ENCODE data around the gene SCGB1A1.

The SCGB1A1 gene

DNA sequence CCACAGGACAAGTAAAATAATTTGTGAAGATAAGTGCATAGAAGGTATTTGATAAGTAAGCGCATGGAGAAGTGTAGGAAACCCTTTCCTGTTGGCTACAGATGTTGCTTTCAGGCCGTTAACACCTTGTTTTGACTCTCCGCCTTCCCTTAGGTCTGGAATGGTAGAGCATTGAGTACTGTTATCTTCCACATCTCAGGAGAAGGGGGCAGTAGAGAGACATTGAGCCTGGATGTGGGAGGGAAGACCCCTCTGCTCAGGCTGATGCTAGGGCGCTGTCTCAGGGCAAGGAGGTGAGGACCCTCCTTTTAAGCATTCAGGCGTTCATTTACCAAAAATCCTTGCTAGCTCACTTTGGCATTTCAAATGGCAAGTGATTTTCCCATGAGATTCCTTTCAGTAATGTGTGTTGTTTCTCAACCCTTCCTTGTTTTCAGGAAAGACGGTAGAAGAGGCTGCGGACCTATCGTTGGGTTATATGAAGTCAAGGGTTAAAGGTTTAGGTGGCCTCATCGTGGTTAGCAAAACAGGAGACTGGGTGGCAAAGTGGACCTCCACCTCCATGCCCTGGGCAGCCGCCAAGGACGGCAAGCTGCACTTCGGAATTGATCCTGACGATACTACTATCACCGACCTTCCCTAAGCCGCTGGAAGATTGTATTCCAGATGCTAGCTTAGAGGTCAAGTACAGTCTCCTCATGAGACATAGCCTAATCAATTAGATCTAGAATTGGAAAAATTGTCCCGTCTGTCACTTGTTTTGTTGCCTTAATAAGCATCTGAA lies 27.0 kb upstream of the SCGB1A1 start:
- Histone ChIP-seq H3K4me1 (ENCODE audit: insufficient read depth, low read length) (peaks cover 11% of the 10 kb centered on the region; the same call in 1 of the 2 replicates), H3K36me3 (ENCODE audit: insufficient read depth, low read length) (no peaks in the 10 kb centered on the region), H3K9ac (ENCODE audit: low read depth, low read length) (no peak overlapping the region), H3K9me3 (ENCODE audit: control insufficient read depth, insufficient read depth, low read length) (no peaks in the 10 kb centered on the region)

DNA sequence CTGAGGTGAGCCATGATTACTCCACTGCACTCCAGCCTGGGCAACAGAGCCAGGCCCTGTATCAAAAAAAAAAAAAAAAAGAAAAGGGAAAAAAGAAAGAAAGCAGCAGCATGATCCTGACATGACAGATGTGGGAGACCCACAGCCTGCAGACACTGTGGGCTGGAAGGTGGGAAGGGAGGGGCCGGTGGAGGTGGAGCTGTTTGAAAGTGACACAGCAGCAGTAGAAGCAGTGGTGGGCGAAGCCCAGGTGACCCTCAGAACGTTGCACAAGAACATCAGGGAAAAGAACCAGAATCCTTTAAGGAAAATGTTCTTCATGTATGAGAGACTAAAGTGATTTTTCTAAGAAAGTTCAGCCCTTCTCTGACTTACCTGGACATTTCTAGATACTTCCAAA lies 26.3 kb upstream of the SCGB1A1 start:
- Histone ChIP-seq H3K4me1 (ENCODE audit: insufficient read depth, low read length) (peaks cover 11% of the 10 kb centered on the region; the same call in 1 of the 2 replicates), H3K36me3 (ENCODE audit: insufficient read depth, low read length) (no peaks in the 10 kb centered on the region), H3K9me3 (ENCODE audit: control insufficient read depth, insufficient read depth, low read length) (no peaks in the 10 kb centered on the region), H3K9ac (ENCODE audit: low read depth, low read length) (no peak overlapping the region)

DNA sequence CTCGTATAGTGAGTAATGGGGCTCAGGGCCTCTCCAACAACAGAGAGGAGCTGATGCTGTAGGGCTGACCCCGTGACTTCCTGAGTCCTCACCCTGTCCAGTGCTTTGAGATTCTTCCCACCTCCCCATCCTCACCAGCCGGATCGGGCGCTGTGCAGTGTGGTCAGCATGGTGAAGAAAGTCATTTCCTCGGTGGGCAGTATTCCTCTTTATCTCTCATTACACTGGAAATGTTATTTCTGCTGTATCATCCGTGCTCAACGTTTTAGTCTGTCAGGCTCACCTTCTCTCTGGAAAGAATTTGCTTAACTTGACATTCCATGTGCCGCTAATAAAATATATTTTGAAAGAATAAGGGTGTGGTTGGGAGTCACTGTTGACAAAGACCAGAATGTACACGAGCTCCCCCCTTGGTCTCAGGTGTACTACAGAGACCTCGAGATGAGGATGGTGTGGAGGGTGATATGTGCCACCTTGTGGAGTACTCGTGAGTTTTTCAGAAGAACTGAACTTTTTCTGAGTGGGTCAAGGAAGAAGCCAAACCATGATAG lies 25.7 kb upstream of the SCGB1A1 start:
- H3K9ac ChIP-seq (ENCODE audit: low read depth, low read length), result no peak overlapping the region
- H3K36me3 ChIP-seq (ENCODE audit: insufficient read depth, low read length), result no peaks in the 10 kb centered on the region
- H3K9me3 ChIP-seq (ENCODE audit: control insufficient read depth, insufficient read depth, low read length), result no peaks in the 10 kb centered on the region

DNA sequence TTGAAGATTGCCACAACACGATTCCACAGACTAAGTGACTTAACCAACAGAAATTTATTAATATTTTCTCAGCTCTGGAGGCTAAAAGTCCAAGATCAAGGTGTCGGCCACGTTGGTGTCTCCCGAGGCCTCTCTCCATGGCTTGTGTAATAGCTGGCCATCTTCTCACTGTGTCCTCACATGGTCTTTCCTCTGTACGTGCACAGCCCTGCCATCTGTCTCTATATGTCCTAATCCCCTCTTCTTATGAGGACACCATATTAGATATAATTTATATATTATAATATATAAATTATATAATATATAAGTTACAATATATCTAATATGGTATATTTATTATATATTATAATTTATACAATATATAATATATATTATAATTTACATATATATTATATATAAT lies 25.1 kb upstream of the SCGB1A1 start:
- Histone ChIP-seq H3K9ac (ENCODE audit: low read depth, low read length) (no peak overlapping the region), H3K36me3 (ENCODE audit: insufficient read depth, low read length) (no peaks in the 10 kb centered on the region), H3K9me3 (ENCODE audit: control insufficient read depth, insufficient read depth, low read length) (no peaks in the 10 kb centered on the region), H3K4me1 (ENCODE audit: insufficient read depth, low read length) (peaks cover 17% of the 10 kb centered on the region; the same call in 1 of the 2 replicates)

More for the DNA sequence above, 25.7 kb upstream of the SCGB1A1 start:
- peaks cover 14% of the 10 kb centered on the region; the same call in 1 of the 2 replicates for H3K4me1 ChIP-seq (ENCODE audit: insufficient read depth, low read length)

DNA sequence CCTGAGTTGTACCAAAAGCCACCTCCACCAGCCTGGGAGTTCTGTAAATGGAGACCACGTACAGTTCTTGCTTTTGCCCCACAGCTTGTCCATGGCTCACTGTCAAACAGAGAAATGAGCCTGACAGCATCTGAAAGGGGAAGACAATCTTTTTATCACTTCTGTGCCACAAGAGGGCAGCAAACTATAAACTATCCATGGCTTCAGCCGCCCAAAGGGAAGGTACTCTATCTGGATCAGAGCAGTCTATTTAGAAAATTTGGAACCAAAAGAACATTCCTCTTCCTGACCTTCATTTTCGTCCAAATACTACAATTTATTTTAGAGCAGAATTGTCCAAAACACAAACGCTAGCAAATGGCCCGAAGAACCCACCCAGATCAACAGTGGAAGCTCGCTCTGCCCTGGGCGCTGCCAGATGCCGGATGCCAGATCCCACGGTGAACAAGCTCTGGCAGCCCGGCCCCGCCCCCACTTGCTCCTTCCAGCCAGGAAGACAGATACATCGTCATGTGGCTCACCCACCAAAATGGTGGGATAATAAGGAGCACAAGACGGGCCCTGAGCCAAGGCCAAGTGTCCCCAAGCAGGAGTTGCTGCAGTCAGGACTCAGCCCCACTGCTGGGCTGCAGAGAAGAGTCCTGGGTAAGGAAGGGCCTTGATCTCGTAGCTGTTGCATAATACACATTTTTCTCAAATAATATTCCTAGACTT lies 23.9 kb upstream of the SCGB1A1 start:
- H3K9me3 ChIP-seq (ENCODE audit: control insufficient read depth, insufficient read depth, low read length), result no peaks in the 10 kb centered on the region
- H3K4me1 ChIP-seq (ENCODE audit: insufficient read depth, low read length), result peaks cover 17% of the 10 kb centered on the region; the same call in 1 of the 2 replicates
- H3K36me3 ChIP-seq (ENCODE audit: insufficient read depth, low read length), result no peaks in the 10 kb centered on the region
- peak overlapping the region; percentile 4; the same call in 1 of the 2 replicates for H3K9ac ChIP-seq (ENCODE audit: low read depth, low read length)

DNA sequence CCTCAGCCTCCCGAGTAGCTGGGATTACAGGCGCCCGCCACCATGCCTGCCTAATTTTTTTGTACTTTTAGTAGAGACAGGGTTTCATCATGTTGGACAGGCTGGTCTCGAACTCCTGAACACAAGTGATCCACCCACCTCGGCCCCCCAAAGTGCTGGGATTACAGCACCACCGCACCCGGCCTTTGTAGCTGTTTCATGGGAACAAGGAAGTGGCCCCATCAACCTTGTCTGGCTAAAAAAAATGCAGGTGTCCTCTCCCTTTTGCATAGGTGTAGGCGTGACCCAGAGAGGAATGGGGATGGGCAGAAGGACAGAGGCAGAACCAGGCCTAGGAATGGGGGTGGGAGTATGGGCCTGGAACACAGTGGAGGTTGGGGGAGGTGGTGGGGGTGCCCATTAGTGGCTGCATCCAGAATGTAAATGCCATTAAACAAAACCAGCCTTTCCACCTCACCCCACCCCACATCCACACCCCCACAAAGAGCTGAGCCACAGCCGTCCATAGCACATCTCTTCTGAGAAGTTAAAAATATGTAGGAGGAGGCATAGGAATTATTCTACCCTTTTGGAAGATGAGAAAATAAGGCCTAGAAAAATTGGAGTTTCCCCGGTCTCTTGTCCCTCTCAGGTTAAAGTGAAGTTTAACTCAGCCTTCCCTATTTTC lies 22.8 kb upstream of the SCGB1A1 start:
- no peaks in the 10 kb centered on the region for H3K36me3 ChIP-seq (ENCODE audit: insufficient read depth, low read length)
- H3K9ac ChIP-seq (ENCODE audit: low read depth, low read length), result no peak overlapping the region
- peaks cover 17% of the 10 kb centered on the region; the same call in 1 of the 2 replicates for H3K4me1 ChIP-seq (ENCODE audit: insufficient read depth, low read length)
- H3K9me3 ChIP-seq (ENCODE audit: control insufficient read depth, insufficient read depth, low read length), result no peaks in the 10 kb centered on the region

DNA sequence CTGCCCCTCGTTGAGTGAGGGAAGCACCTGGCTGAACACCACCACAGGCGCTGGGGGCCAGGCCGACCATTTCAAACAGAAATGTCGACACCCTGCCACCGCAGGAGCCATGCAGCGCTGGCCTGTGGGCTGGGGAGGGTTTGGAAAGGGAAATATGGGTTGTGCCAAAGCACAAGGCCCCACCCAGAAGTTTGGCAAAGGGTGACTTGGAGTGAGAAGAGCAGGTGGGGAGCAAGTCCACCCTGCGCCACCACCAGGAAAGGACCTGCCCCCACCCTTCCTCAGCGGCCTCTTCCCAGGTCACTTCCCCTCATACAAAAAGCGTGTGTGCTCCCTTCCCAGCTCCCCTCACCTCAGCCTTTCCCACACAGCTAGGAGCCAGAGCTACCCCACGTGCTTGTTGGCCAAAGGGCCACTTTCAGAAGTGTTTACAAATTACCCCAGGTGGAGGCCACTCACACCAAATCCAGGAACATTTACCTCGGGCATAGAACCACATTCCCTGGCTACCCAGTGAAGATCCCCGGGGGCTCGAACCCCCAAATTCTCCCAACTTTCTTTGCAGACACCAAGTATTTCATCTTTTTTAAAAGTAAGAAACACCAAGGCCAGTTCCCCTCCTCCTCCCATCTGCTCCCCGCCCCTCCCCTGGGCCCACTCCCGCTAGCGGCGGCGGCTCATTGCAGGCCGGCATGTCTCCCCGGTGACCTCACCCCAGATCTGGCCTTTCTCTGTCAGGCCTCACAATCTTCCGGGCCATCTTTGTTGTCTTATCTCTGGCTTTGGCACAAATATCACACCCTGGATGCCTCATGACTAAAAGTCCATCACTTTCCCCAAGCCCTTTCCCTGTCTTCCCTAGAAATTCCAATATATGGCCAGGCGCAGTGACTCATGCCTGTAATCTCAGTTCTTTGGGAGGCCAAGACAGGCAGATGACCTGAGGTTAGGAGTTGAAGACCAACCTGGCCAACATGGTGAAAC lies 20.5 kb upstream of the SCGB1A1 start:
- peaks cover 27% of the 10 kb centered on the region; the same call in 1 of the 2 replicates for H3K4me1 ChIP-seq (ENCODE audit: insufficient read depth, low read length)
- no peaks in the 10 kb centered on the region for H3K36me3 ChIP-seq (ENCODE audit: insufficient read depth, low read length)
- H3K9ac ChIP-seq (ENCODE audit: low read depth, low read length), result no peak overlapping the region
- H3K9me3 ChIP-seq (ENCODE audit: control insufficient read depth, insufficient read depth, low read length), result no peaks in the 10 kb centered on the region

DNA sequence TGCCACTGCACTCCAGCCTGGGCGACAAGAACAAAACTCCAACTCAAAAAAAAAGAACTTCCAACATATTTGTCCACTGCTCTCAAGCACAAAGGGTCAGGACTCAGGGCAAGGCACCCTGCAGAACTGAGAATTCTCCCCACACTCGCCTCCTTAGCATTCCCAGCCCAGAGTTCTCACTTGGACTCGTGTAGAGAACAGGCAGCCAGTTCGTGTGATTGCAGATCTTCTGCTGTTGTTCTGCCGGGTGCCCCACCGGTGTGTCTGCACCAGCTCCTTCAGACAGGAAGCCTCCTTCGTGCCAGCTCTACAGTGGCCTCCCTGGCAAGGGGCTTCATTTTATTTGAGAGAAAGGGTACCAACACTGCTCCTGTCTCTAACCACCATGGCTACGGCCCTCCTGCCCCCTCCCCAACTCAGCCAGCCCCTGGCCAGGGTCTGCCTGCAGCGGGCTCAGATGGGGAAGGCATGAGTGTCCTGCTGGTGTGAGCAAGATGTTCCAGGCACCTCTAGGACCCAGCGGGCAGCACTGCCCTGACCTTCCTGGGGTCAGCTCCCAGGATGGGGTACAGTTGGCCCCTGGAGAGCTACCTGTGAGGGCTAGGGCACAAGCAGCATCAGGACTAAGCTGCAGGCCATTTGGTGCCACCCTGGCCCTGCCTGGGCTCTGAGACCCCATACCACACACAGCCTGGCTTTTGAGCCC lies 19.5 kb upstream of the SCGB1A1 start:
- H3K9ac ChIP-seq (ENCODE audit: low read depth, low read length), result no peak overlapping the region
- H3K36me3 ChIP-seq (ENCODE audit: insufficient read depth, low read length), result no peaks in the 10 kb centered on the region
- H3K4me1 ChIP-seq (ENCODE audit: insufficient read depth, low read length), result peaks cover 27% of the 10 kb centered on the region; the same call in 1 of the 2 replicates

DNA sequence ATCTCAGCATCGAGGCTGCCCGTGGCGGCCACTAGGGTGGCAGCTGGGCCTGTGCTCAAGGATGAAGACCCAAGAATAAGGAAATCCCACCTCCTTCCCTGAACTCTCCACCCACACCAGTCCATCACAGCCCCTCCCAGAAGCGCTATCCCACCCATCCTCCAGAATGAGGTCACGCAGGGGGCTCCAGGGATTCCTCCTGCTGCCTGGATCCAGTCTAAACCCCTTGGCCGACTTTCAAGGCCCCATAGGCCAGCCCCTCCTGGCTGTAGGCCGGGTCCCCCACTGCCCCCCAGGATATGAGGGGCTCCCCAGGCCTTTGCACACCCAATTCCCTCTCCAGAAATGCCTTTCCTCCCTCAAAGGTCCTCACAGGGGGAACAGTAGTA lies 19.0 kb upstream of the SCGB1A1 start:
- Histone ChIP-seq H3K36me3 (ENCODE audit: insufficient read depth, low read length) (no peaks in the 10 kb centered on the region), H3K4me1 (ENCODE audit: insufficient read depth, low read length) (peaks cover 27% of the 10 kb centered on the region; the same call in 1 of the 2 replicates), H3K9me3 (ENCODE audit: control insufficient read depth, insufficient read depth, low read length) (no peaks in the 10 kb centered on the region), H3K9ac (ENCODE audit: low read depth, low read length) (no peak overlapping the region)

More for the DNA sequence above, 19.5 kb upstream of the SCGB1A1 start:
- H3K9me3 ChIP-seq (ENCODE audit: control insufficient read depth, insufficient read depth, low read length), result no peaks in the 10 kb centered on the region

DNA sequence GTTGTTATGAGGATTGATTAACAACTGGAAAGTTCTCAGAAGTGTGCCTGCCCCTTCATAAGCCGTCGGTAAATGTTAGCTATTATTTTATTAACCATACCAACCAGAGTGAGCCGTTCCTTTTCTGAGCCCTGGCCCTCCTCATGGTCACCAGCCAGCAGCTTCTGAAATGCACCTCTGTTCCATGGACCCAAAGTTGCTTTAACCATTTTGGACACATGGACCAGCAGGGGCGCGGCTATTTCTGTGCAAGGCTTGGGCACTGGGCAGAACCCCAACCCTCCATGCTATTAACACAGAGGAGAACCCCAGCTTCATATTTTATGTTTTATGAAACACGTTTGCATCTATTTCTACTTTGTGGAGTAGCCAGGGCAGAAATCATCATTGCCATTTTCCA lies 18.6 kb upstream of the SCGB1A1 start:
- Histone ChIP-seq H3K36me3 (ENCODE audit: insufficient read depth, low read length) (no peaks in the 10 kb centered on the region), H3K9ac (ENCODE audit: low read depth, low read length) (no peak overlapping the region), H3K9me3 (ENCODE audit: control insufficient read depth, insufficient read depth, low read length) (no peaks in the 10 kb centered on the region), H3K4me1 (ENCODE audit: insufficient read depth, low read length) (peaks cover 26% of the 10 kb centered on the region; the same call in 1 of the 2 replicates)

DNA sequence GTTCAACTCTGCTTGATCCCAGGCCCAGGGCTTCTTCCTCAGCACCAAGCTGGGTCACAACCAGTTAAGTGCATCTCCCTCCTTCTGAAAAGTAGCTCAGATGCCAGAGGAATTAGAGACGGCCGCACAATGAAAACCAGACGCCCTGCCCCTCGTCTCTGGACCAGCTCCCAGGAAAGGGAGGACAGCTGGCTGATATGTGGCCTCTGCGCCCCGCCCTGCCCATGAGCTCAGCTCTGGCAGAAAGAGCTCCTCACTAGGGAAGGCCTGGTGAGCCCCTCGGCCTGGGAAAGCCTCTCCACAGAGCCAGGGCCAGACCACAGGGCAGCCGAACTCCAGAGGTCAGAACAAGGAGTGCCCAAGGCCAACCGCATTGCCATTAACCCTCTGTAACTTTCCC lies 18.1 kb upstream of the SCGB1A1 start:
- Histone ChIP-seq H3K9ac (ENCODE audit: low read depth, low read length) (no peak overlapping the region), H3K4me1 (ENCODE audit: insufficient read depth, low read length) (peaks cover 23% of the 10 kb centered on the region; the same call in 1 of the 2 replicates), H3K36me3 (ENCODE audit: insufficient read depth, low read length) (no peaks in the 10 kb centered on the region), H3K9me3 (ENCODE audit: control insufficient read depth, insufficient read depth, low read length) (no peaks in the 10 kb centered on the region)

DNA sequence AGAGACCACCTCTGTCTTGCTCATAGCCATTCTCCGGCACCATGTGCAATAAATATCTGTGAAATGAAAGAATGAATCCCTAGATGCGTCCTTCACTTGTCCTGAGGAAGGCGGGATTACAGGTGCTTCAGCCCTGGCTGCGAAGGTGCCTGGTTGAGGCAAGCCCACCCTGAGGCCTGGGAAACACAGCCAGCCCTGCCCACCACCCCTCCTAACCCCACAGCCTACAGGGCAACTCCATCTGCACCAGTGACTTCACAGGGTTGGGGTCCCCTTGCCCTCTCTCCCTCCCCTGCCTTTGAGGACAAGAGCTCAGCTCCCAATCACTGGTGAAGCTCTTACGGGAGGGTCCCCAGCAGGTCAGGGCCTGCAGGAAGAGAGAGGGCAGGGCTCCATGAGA lies 17.5 kb upstream of the SCGB1A1 start:
- H3K9ac ChIP-seq (ENCODE audit: low read depth, low read length), result no peak overlapping the region
- peaks cover 18% of the 10 kb centered on the region; the same call in 1 of the 2 replicates for H3K4me1 ChIP-seq (ENCODE audit: insufficient read depth, low read length)
- no peaks in the 10 kb centered on the region for H3K9me3 ChIP-seq (ENCODE audit: control insufficient read depth, insufficient read depth, low read length)
- no peaks in the 10 kb centered on the region for H3K36me3 ChIP-seq (ENCODE audit: insufficient read depth, low read length)

DNA sequence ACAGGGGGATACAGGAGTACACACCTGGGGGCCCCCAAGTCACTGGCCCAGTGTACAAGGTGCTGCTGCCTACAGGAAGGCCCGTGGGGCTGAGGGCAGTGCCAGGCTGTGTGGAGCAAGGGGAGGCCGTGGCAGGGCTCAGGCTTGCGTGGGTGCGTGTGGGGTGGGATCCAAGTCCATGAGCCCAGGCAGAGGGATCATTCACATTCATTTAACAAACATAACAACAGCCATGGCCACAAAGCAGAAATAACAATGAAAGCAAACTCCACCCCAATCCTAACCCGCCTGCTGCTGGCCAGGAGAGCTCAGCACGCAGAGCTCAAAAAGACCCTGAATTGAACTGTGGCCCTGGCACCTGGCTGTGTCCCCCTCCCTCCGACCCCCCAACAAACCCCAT lies 17.0 kb upstream of the SCGB1A1 start:
- no peaks in the 10 kb centered on the region for H3K9me3 ChIP-seq (ENCODE audit: control insufficient read depth, insufficient read depth, low read length)
- no peaks in the 10 kb centered on the region for H3K36me3 ChIP-seq (ENCODE audit: insufficient read depth, low read length)
- H3K9ac ChIP-seq (ENCODE audit: low read depth, low read length), result no peak overlapping the region
- peaks cover 16% of the 10 kb centered on the region; the same call in 1 of the 2 replicates for H3K4me1 ChIP-seq (ENCODE audit: insufficient read depth, low read length)

All from ES-I3 (cell line).